SK-N-SH (cell line): ENCODE results near the gene CYB561D2. TPM values are rescaled to one million over a fixed set of nuclear protein-coding genes. Genes with fewer than 3 reads are reported as not detected.
A peak's percentile ranks its signal among the peaks of the same experiment; 100 is the strongest.

Experiments
- CHD2 ChIP-seq: fragments of 150-350 bp; IDR thresholded peaks from 2 replicates; pipeline ENCODE4 v1.6.1; 2018; ENCODE audit warnings: low read length; ENCODE audit not compliant: partially characterized antibody
- EP300 ChIP-seq, 2 experiments: IDR thresholded peaks; 2 replicates each; pipeline versions ENCODE4 v1.4.0 to v1.6.1; 2012; ENCODE audit warnings: borderline replicate concordance in 1 of 2, low read depth in 1 of 2, low read length in 1 of 2
- FOXJ3 ChIP-seq: sonication (generic); formaldehyde crosslinking; IDR thresholded peaks from 2 replicates; pipeline ENCODE4 v1.5.1; 2020; ENCODE audit warnings: mild to moderate bottlenecking, missing genetic modification reagents
- GABPA ChIP-seq: IDR thresholded peaks from 2 replicates; pipeline ENCODE4 v1.4.0; 2012; ENCODE audit warnings: low read depth, mild to moderate bottlenecking
- GATA2 ChIP-seq: sonication (generic); formaldehyde crosslinking; IDR thresholded peaks from 2 replicates; pipeline ENCODE4 v1.5.0; 2020; ENCODE audit warnings: mild to moderate bottlenecking, missing genetic modification reagents
- IRF3 ChIP-seq: fragments of 150-350 bp; IDR thresholded peaks from 2 replicates; pipeline ENCODE4 v1.6.1; 2016; ENCODE audit warnings: mild to moderate bottlenecking, low read depth, low read length
- MAX ChIP-seq: IDR thresholded peaks from 2 replicates; pipeline ENCODE4 v1.4.0; 2012; ENCODE audit warnings: low read depth
- MEF2A ChIP-seq: IDR thresholded peaks from 2 replicates; pipeline ENCODE4 v1.4.0; 2012; ENCODE audit warnings: low read depth, borderline replicate concordance
- MXI1 ChIP-seq: IDR thresholded peaks from 2 replicates; pipeline ENCODE4 v1.6.1; 2012; ENCODE audit warnings: mild to moderate bottlenecking, low read depth, low read length, improper control_type of control experiment
- NRF1 ChIP-seq: IDR thresholded peaks from 2 replicates; pipeline ENCODE4 v1.6.1; 2012; ENCODE audit warnings: low read depth, mild to moderate bottlenecking, low read length
- REST ChIP-seq: IDR thresholded peaks from 2 replicates; pipeline ENCODE4 v1.6.1; 2012; ENCODE audit warnings: mild to moderate bottlenecking, low read depth, low read length, moderate library complexity
- RFX5 ChIP-seq: IDR thresholded peaks from 2 replicates; pipeline ENCODE4 v1.6.1; 2012; ENCODE audit warnings: mild to moderate bottlenecking, improper control_type of control experiment, low read length
- RXRA ChIP-seq: IDR thresholded peaks from 2 replicates; pipeline ENCODE4 v1.4.0; 2012; ENCODE audit warnings: low read depth, mild to moderate bottlenecking, borderline replicate concordance
- SMC3 ChIP-seq: IDR thresholded peaks from 2 replicates; pipeline ENCODE4 v1.6.1; 2012; ENCODE audit warnings: low read depth, low read length, improper control_type of control experiment
- TAF1 ChIP-seq: IDR thresholded peaks from 2 replicates; pipeline ENCODE4 v1.6.1; 2012; ENCODE audit warnings: low read depth, mild to moderate bottlenecking, low read length, moderate library complexity, borderline replicate concordance
- TCF12 ChIP-seq: IDR thresholded peaks from 2 replicates; pipeline ENCODE4 v1.4.0; 2012
- TEAD4 ChIP-seq: IDR thresholded peaks from 2 replicates; pipeline ENCODE4 v1.4.0; 2012; ENCODE audit warnings: mild to moderate bottlenecking, borderline replicate concordance; ENCODE audit not compliant: insufficient read depth
- USF2 ChIP-seq: fragments of 150-350 bp; IDR thresholded peaks from 2 replicates; pipeline ENCODE4 v1.6.1; 2017; ENCODE audit warnings: antibody characterized with exemption, low read length, low read depth, borderline replicate concordance
- polyA plus RNA-seq, 3 experiments: library from polyadenylated mRNA; depleted of rRNA; stranded (reverse); fragments of >200 nt; gene quantifications; 2 replicates each; pipeline ENCODE4 v1.2.3, GENCODE V29; 2012
- TF ChIP-seq, protein P1 (sequence below): fragments of 200-600 bp; sonication (generic); IDR thresholded peaks from 2 replicates; pipeline ENCODE4 v1.6.1; 2017; ENCODE audit warnings: antibody characterized with exemption, mild to moderate bottlenecking, moderate library complexity

Gene CYB561D2
- polyA plus RNA-seq, 1 of the 3 experiments (the other 2 are of a cell fraction) = 40.7 TPM

- TF ChIP-seq MEF2A (no peak), REST (no peak), EP300 (IDR thresholded peaks at IDR 0.05; ENCODE audit: borderline replicate concordance in 1 of 2, low read depth in 1 of 2, low read length in 1 of 2) (no peak; a peak in 1 of 4 replicates), NRF1 (peak; percentile 92), CHD2 (peak; percentile 97), TAF1 (peak; percentile 62), TCF12 (no peak), SMC3 (no peak), RFX5 (no peak), TEAD4 (no peak), FOXJ3 (CRISPR knock-in tag) (peak; percentile 84), MAX (peak; percentile 38), USF2 (no peak), GATA2 (CRISPR knock-in tag) (no peak), IRF3 (no peak), GABPA (peak; percentile 91), MXI1 (peak; percentile 32; the same call in 1 of the 2 replicates), RXRA (no peak)
- TF ChIP-seq, protein P1, sequence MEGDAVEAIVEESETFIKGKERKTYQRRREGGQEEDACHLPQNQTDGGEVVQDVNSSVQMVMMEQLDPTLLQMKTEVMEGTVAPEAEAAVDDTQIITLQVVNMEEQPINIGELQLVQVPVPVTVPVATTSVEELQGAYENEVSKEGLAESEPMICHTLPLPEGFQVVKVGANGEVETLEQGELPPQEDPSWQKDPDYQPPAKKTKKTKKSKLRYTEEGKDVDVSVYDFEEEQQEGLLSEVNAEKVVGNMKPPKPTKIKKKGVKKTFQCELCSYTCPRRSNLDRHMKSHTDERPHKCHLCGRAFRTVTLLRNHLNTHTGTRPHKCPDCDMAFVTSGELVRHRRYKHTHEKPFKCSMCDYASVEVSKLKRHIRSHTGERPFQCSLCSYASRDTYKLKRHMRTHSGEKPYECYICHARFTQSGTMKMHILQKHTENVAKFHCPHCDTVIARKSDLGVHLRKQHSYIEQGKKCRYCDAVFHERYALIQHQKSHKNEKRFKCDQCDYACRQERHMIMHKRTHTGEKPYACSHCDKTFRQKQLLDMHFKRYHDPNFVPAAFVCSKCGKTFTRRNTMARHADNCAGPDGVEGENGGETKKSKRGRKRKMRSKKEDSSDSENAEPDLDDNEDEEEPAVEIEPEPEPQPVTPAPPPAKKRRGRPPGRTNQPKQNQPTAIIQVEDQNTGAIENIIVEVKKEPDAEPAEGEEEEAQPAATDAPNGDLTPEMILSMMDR = no peak
Observed at GRCh38 chr3:50358911-50359759, 8.5 kb downstream of the CYB561D2 start, which contains the start of gene TMEM115 (continued).
